HG03432 (cell line): ENCODE measurements around the gene GALR2.

ENCODE experiments used
- ATAC-seq: cut with Tn5 transposase; IDR thresholded peaks from one replicate; pipeline ENCODE4 v1.9.1; 2021; ENCODE audit warnings: mild to moderate bottlenecking, moderate library complexity; ENCODE audit not compliant: unreplicated experiment

Gene GALR2

GRCh38 chr17:76078860-76079534, 4.4 kb downstream of the GALR2 start, which contains the start of gene ZACN:
Gene ZACN (plus strand): TSS chr17:76079182. CDS start chr17:76079265, 83 bp downstream.
- ATAC-seq: no peak

DNA sequence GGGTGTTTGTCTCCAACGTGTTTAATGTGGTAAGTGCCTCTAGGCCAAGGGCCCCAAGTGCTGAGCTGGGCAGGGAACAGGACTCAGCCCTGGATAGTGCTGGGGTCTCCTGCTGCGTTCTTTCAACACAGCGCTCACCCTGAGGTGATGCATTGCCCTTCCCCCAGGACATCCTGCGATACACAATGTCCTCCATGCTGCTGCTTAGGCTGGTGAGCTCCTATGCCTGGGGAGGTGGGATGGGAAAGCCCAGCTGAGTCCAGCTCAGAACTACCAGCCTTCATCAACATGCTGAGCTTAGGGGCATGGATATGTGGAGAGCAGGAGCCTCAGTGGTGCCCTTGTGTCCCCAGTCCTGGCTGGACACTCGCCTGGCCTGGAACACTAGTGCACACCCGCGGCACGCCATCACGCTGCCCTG, 5.0 kb downstream of the GALR2 start:
- ATAC-seq: no peak

DNA sequence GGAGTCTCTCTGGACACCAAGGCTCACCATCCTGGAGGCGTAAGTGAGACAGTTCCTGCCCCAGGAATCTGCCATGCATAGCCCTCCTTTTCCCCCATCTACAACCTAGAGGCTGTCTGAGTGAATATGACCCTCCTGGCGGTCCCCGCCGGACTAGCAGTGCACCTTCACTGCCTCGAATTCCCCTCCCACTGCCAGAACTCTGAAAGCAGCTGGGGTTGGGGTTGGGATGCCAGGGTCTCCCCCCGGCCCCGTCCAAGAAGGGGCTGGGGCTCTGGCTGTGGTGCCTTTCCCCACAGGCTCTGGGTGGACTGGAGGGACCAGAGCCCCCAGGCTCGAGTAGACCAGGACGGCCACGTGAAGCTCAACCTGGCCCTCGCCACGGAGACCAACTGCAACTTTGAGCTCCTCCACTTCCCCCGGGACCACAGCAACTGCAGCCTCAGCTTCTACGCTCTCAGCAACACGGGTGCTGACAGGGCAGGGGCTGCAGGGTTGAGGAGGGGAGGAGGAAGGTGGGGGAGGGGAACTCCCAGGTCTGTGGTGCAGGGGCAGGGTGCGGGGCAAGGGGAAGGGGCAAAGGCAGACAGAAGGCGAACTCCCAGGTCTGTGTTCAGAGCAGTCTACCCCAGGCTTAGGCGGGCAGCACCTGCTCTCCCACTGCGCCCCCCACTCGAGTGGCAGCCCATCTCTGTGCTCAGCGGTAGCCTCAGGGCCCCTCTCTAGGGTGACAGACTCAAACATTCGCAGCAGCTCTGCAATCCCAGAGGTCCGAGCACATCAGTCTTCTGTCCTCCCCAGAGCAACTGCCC, 5.6 kb downstream of the GALR2 start:
- no peak for ATAC-seq

GRCh38 chr17:76080768-76081287, 6.2 kb downstream of the GALR2 start:
- no peak for ATAC-seq

GRCh38 chr17:76081295-76082210, 7.0 kb downstream of the GALR2 start:
- no peak for ATAC-seq

- no peak for ATAC-seq
These were observed 8.0 kb downstream of the GALR2 start for GRCh38 chr17:76082326-76083251.

GRCh38 chr17:76083536-76084182, 9.1 kb downstream of the GALR2 start:
- ATAC-seq: no peak

GRCh38 chr17:76085066-76085730, 10.6 kb downstream of the GALR2 start:
- no peak for ATAC-seq

- no peak for ATAC-seq
These were observed 11.3 kb downstream of the GALR2 start for GRCh38 chr17:76085731-76086366.

DNA sequence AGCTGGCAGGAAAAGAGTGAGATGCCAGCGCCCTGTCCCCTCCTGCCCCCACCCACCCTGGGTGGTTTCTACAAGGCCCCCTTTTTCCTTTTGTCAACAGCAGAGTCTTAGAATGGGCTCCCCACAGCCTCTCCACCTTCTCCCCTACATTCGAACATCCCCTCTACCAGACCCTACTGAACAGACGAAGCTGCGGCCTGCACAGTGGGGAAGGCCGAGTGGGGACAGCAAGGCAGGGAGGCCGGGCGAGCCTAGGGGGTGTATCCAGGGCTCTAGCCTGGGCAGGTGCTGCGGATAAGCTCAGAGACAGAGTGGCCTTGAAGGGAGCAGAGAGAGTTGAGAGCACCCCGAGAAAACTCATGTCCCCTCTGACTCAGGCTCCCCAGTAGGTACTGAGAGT, 11.8 kb downstream of the GALR2 start:
- ATAC-seq: no peak

- no peak for ATAC-seq
These were observed 12.9 kb downstream of the GALR2 start for GRCh38 chr17:76087531-76087930.

DNA sequence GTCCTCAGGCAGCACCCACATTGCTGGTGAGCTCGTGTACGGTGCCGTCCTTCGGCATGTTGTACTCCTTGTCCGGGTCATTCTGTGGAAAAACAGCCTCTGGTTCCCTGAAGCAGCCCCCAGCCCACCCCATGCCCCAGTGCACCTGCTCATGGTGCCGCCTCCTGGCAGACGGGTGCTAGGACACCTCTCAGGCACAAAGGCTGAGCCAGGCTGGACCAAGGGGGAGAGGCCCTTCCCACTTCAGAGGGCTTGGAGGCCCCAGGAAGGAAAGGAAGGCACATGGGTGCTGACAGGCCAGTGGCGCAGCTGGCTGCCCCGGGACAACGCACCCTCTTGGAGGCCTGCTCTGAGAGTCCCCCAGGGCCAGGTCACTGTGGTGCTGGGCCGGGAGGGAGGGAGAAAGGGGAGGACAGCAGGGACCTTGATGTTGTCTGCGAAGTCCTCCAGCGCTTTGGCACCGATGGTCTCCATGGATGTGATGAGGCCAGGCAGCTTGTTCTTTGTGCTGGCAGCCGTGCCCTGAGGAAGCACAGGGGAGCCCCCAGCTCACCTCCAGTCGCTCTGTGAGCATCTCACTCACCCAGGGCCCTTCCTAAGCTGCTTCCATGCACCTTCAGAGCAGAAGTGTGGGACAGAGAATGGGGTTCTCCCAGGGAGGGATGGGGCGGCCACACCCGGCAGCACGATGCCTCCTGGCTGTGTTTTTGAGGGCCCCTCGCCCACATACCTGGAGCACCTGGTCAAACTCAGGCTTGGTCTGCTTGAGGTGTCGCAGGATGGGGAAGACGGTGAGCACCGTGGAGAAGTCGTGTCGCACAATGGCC, 13.7 kb downstream of the GALR2 start:
- ATAC-seq: no peak

DNA sequence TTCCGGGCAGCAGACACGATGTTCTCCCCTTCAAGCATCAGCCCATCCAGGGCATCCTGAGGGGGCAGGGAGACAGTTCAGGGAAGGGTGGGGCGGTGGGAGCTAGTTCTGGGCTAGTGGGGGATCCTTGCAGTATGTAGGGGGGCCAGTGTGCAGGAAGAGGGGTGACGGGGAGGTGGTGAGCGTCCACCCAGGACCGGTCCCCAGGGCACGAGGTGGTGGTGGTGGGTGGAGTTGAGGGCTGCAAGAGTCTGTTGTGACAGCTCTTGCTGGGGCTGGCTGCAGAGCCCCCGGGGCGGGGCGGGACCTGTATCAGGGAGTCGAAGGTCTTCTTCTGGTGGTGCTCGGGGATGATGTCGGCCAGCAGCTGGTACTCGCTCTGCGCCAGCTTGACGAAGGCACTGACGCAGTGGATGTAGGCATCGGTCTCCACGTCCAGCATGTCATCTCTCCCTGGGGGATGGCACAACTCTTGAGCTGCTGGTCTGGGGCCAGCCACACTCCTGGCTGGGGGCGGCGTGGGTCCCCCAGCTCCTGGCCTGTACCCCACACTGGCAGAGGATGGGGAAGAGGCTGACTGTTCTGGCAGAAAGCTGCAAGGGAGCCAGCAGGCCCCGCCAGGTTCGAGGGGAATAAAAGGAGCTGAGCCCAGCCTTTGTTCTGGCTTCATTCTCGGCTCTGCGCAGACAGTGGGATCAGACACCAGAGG, 14.4 kb downstream of the GALR2 start:
- ATAC-seq: no peak

GRCh38 chr17:76089680-76090516, 15.3 kb downstream of the GALR2 start:
- ATAC-seq: no peak

DNA sequence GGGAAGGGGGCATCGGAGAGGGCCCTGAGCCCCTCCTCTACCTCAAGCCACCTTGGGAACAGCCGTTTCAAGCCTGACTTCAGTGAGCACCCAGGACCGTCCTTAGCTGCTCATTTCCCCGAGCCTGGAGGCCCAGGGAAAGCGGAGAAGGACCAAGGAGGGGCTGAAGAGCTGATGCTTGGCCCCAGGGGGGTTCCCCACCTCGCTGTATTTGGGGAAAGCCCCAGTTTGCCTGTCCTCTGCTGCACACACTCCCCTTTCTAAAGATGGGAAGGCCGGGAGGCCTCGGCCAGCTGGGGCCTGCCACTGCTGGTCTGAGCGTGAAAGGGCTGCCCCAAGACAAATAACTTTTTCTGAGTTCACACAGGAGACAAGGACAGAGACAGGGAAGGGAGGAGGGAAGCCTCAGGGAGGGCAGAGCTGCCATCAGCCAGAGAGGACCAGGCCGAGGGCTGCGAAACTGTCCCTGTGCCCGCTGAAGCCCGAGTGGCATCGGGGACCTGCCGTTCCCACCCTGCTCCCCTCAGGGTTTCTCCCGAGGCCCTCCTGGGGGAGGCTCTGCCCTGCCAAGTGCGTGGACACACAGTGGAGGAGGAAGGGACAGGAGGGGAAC, 16.0 kb downstream of the GALR2 start:
- ATAC-seq: no peak
